ENCODE measurements around the gene C3orf22. TPM values are rescaled to one million over a fixed set of nuclear protein-coding genes. Genes with fewer than 3 reads are reported as not detected.

Gene C3orf22
- total RNA-seq, 1 donor from 2014 or later: not detected

DNA sequence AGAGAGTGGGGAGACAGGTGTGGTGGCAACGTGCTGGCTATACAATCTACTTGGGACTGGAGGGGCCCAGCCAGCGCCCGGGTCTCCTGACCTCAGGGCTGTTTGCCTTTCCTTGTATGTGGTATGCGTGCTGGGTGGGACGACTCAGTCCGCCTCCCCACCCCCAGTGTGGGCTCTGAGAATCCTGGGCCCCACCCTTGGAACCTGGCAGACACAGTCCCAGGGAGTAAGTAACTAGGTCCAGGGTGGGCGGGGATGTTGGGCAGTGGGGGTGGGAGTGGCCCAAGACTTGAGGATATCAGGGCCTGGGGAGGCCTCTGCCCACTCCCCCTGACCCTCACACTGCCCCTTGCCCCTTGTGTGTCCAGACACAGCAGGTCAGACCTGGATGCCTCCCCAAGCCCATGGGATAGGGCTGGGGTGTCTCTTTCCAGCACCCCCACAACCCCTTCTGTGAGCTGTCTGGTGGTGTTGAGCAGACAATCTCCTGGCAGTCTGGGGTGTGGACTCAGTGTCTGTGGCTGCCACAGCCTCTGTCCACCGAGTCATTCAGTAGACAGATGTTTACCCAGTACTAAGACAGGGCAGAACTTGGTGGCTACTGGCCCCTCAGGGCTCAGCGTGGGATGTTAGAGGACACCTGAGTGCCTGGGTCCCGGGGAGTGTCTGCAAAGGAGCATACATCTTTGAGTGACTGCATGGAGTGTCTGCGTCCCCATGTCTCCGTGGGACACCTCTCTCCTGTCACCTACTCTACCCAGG lies 33.5 kb downstream of the C3orf22 start:
- H3K9me3 Mint-ChIP-seq: no peaks in the 10 kb centered on the region
- ChIA-PET CTCF (interaction anchor here (3.7 kb wide), 1 partner anchor 1023 kb away, joined by 47 read pairs; no protein-coding TSS in a partner anchor), POLR2A (no interaction called here)
- ATAC-seq (ENCODE audit: low read depth): no peak
- peaks cover 23% of the 10 kb centered on the region for H3K27me3 Mint-ChIP-seq
- TF ChIP-seq, protein P1, sequence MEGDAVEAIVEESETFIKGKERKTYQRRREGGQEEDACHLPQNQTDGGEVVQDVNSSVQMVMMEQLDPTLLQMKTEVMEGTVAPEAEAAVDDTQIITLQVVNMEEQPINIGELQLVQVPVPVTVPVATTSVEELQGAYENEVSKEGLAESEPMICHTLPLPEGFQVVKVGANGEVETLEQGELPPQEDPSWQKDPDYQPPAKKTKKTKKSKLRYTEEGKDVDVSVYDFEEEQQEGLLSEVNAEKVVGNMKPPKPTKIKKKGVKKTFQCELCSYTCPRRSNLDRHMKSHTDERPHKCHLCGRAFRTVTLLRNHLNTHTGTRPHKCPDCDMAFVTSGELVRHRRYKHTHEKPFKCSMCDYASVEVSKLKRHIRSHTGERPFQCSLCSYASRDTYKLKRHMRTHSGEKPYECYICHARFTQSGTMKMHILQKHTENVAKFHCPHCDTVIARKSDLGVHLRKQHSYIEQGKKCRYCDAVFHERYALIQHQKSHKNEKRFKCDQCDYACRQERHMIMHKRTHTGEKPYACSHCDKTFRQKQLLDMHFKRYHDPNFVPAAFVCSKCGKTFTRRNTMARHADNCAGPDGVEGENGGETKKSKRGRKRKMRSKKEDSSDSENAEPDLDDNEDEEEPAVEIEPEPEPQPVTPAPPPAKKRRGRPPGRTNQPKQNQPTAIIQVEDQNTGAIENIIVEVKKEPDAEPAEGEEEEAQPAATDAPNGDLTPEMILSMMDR (IDR thresholded peaks at IDR 0.05): no peak
- no peak overlapping the region for H3K4me3 Mint-ChIP-seq
- H3K36me3 Mint-ChIP-seq (ENCODE audit: low read depth): no peaks in the 10 kb centered on the region
- H3K4me1 Mint-ChIP-seq: no peaks in the 10 kb centered on the region
- no peak overlapping the region for H3K27ac Mint-ChIP-seq
- intact Hi-C loops (cut with micrococcal nuclease): loop anchor here (10.0 kb wide), 2 partner anchors 130 to 230 kb away; partner anchors contain the start of gene TXNRD3
- DNase-seq: no peak

DNA sequence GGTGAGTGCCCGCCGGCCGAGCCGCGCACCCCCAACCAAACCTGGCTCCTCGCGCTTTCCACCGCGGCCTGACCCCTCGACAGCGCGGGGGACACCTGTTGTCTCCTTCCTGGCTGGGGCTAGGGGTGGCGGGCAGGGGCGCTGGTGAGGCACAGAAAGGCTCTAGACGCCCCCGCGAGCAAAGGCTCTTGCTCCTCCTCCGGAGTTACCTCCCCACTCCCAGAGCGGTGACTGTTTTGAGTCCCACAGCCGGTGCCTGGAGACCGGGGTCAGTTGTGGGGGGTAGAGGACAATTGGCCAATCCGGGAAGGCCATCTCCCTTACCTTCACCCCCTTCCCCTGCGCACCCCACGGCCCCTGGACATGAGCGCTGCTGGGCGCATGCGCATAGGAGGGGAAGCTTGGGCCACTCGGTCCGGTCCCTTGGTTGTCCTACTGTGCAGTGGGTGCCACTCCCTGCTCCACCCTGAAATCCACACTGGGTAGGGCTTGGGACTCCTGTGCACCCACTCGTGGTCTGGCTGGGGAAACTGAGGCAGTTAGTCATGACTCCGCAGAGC lies 34.2 kb downstream of the C3orf22 start:
- peaks cover 24% of the 10 kb centered on the region for H3K27me3 Mint-ChIP-seq
- H3K4me1 Mint-ChIP-seq: no peaks in the 10 kb centered on the region
- intact Hi-C loops (cut with micrococcal nuclease): loop anchor here (10.0 kb wide), 2 partner anchors 130 to 230 kb away; partner anchors contain the start of gene TXNRD3
- POLR2A ChIA-PET: no interaction called here
- no peaks in the 10 kb centered on the region for H3K9me3 Mint-ChIP-seq
- no peaks in the 10 kb centered on the region for H3K36me3 Mint-ChIP-seq (ENCODE audit: low read depth)
- H3K4me3 Mint-ChIP-seq: no peak overlapping the region
- H3K27ac Mint-ChIP-seq: no peak overlapping the region
- DNase-seq (no peak), ATAC-seq (ENCODE audit: low read depth) (no peak)
- TF ChIP-seq, protein P1 (IDR thresholded peaks at IDR 0.05): no peak
- CTCF ChIA-PET: interaction anchor here (3.7 kb wide), 1 partner anchor 1024 kb away, joined by 47 read pairs; no protein-coding TSS in a partner anchor

DNA sequence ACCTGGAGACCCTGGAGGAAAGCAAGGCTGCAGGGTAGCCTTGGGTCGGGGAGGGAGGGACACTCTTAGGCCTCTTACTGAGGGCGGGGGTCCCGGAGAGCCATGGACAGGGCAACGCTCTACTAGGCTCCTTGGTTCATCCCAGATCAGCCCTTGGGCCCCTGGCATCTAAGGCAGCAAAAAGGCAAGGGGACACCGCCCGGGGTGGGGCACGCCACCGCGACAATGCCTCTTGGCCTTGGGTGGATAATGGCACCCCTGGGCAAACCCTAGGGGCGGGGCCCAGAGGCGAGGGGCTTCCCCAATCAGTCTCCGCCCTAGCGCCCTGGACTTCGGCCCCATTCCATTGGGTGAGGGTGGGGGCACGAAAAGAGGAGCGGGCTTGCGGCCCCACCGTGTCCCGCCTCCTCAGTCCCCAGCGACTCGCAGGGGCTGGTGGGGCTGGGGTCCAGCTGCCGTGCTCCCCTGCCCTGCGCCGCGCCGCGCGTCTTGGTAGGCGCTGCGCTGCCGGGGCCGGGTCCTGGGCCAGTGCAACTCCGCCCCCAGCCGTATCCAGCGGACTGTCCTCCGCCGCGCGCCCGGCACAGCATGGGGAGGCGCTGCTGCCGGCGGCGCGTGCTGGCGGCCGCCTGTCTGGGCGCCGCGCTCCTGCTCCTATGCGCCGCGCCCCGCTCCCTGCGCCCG lies 34.8 kb downstream of the C3orf22 start, which contains the start of gene CHST13:
CHST13 (plus strand) TSS at position 411 of the 684 bp plus-strand sequence; CDS start at position 589, 178 bp downstream.
- intact Hi-C loops (cut with micrococcal nuclease): loop anchor here (2.0 to 10.0 kb wide), 3 partner anchors 131 to 459 kb away; partner anchors contain the start of genes PLXNA1 and TXNRD3
- ChIA-PET CTCF (interaction anchor here (1.4 to 3.7 kb wide), 3 partner anchors 9 to 1024 kb away, joined by 4 to 47 read pairs (median 15); no protein-coding TSS in a partner anchor), POLR2A (no interaction called here)
- ATAC-seq (ENCODE audit: low read depth) (no peak), DNase-seq (no peak)
- Mint-ChIP-seq H3K9me3 (no peaks in the 10 kb centered on the region), H3K27ac (no peak within 1 kb of the TSS), H3K4me3 (no peak within 1 kb of the TSS), H3K36me3 (ENCODE audit: low read depth) (no peaks in the 10 kb centered on the region), H3K27me3 (peaks cover 24% of the 10 kb centered on the region), H3K4me1 (no peaks in the 10 kb centered on the region)
- TF ChIP-seq, protein P1 (IDR thresholded peaks at IDR 0.05): no peak

DNA sequence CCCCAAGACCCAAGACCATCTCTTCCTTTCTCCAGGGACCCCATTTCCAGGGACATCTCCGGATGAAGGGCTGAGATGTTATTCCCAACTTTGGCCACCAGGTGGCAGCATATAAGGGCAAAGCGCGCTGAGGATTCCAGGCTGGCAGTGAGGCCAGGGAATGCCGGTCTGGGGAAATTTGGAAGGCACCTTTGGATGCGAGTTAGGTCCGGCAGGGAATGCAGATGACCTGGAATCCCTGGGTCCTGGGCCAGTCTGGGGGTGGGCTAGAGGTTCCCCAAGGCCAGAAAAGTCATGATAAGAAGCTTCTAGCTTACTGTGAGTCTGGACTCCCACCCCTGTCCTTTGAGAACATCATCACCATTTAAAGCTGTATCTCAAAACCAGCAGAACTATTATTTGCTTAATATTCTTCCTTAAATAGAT lies 36.4 kb downstream of the C3orf22 start:
- Mint-ChIP-seq H3K27me3 (peaks cover 24% of the 10 kb centered on the region), H3K9me3 (no peaks in the 10 kb centered on the region), H3K27ac (no peak overlapping the region), H3K36me3 (ENCODE audit: low read depth) (no peaks in the 10 kb centered on the region), H3K4me3 (no peak overlapping the region), H3K4me1 (no peaks in the 10 kb centered on the region)
- TF ChIP-seq, protein P1 (IDR thresholded peaks at IDR 0.05): peak; percentile 81
- ATAC-seq (ENCODE audit: low read depth): no peak
- intact Hi-C loops (cut with micrococcal nuclease): loop anchor here (1.0 to 10.0 kb wide), 5 partner anchors 132 to 1025 kb away; partner anchors contain the start of genes PLXNA1 and TXNRD3
- peak; percentile 37 for DNase-seq
- ChIA-PET POLR2A (no interaction called here), CTCF (interaction anchor here (1.1 to 3.7 kb wide), 7 partner anchors 7 to 1026 kb away, joined by 3 to 47 read pairs (median 5); no protein-coding TSS in a partner anchor)
